Stimulated activated CD8-positive, alpha-beta memory T cell treated with anti-CD3 and anti-CD28 coated beads, Interleukin-12 subunit alpha, Interleukin-12 subunit beta, amount 100 ng/mL, for 1 hour (primary cell): ENCODE data around the gene JMJD1C.
"Not testable (repeated sequence)": the region's sequence is repeated elsewhere in the genome, so short reads cannot be mapped to it uniquely, and the experiment has no call there.

Experiments
- DNase-seq: peaks from one replicate; pipeline ENCODE4 v3.0.0-alpha.2; 2020; ENCODE audit warnings: low read depth

Gene JMJD1C

DNA sequence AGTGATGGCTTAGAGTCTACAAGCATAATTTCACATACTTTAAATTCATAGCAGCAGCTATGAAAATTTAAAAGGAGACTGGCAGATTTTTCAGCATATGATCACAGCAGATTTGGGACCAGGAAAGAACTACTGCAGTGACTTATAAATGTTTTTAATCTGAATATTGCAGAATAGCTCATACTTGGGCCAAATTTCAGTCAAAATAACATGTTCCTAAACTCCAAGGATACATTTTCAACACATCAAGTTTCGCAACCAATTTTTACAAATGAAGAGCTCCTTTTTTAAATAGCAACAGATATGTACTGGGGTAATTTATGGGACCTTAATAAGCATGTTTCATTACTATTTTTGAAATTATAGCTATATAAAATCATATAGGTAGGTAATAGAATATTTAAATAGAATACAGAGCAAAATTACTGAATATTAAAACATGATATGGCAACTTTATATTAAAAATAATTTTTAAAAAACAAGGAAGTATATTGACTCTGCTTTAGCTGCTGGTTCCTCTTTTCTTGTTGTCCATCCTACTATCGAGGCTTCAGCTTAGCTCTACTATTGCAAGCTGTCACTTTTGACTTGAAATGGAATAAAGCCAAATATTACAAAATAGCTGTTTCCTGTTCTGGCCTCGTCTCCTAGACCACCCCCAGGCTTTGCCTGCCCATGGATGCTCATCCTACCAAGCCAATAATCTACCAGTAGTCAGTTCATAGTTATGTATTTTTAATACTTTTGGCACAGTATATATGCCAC, 209.6 kb downstream of the JMJD1C start:
- DNase-seq, result no peak

DNA sequence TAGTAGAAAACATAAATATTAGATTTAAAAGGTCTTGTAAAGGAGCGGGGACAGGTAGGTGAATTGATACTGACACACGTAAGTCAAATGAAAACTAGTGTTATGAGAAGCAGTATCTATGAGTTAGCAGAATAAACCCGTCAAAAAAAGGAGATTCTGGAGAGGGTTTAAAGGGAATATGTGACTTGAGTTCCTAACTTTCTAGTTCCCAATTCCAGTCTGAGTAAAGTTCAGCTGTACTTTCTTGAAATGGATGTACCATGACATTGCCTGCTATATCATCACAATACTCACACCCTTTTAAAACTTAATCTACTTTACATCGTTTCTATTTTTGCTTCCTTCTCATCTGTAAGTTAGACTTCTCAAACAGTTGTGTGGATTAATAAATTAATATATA, 210.5 kb downstream of the JMJD1C start:
- no peak for DNase-seq

DNA sequence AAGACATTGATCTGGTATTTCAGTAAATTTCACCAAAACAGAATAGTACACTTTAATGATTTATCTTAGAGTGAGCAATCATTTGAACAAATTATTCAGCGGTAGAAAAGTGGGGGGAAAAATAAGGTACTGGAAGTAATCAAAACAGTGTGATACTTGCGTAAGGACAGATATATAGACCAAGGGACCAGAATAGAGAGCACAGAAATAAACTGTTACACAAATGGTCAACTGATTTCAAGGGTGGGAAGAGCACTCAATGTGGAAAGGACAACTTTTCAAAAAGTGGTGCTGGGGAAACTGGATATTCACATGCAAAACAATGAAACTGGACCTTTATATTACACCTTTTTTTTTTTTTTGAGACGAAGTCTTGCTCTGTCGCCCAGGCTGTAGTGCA, 212.7 kb downstream of the JMJD1C start:
- DNase-seq, result no peak

DNA sequence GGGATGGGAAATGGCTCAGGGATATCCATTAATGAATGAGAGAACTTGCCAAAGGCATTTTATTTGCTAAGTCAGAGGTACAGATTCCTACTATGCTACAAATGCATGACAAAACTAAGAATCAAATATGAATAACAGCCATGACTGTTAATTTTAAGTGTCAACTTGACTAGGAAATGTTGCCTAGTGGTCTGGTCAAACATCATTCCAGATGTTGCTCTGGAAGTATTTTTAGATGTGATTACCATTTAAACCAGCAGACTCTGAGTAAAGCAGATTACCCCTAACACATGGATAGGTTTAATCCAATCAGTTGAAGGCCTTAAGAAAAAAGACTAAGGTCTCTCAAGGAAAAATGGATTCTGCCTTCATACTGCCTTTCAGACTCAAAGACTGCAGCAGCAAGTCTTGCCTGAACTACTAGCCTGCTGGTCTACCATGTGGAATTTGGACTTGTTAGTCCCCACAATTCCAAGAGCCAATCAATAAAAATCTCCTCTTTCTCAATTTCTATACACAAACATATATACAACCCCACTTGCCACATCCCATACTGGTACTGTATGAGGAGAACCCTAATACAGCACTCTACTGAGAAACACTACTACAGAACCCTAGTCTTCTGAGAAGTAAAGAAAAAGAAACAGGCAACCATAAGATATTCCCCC, 213.5 kb downstream of the JMJD1C start:
- DNase-seq, result no peak

DNA sequence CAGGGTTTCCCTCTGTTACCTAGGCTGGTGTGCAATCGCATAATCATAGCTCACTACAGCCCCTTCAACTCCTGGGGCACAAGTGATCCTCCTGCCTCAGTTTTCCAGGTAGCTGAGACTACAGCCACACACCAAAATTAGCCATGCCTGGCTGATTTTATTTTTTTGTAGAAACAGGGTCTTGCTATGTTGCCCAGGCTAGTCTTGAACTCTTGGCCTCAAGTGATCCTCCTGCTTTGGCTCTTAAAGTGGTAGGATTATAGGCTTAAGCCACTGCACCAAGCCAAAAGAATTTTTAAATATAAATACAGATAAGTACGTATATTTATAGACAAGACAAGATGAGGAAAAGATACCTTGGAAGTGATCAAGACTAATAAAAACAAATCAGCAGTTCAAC, 215.7 kb downstream of the JMJD1C start:
- no peak for DNase-seq

DNA sequence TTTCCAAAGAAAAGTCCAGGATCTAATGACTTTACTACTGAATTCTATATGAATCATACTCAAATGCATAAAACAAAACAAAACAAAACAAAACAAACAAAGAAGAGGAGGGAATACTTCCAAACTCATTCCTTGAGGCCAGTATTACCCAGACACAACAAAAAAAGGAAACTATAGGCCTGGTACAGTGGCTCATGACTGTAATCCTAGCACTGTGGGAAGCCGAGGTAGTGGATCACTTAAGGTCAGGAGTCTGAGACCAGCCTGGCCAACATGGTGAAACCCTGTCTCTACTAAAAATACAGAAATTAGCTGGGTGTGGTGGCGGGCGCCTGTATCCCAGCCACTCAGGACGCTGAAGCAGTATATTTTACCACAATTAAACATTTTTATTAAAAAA, 218.0 kb downstream of the JMJD1C start:
- no peak for DNase-seq

DNA sequence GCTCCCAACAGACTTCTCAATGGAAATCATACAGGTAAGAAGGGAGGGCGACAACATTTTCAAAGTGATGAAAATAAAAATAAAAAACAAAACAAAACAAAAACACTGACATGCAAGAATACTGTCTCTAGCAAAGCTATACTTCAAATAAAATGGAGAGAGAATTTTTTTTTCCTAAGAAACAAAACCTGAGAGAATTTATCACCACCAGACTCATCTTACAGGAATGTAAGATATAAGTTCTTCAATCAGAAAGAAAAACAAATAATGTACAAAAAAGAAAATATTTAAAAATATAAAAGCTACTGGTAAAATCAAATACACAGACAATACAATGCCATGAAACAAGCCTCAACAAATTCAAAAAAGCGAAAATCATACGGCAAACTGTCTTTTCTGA, 219.4 kb downstream of the JMJD1C start:
- no peak for DNase-seq

DNA sequence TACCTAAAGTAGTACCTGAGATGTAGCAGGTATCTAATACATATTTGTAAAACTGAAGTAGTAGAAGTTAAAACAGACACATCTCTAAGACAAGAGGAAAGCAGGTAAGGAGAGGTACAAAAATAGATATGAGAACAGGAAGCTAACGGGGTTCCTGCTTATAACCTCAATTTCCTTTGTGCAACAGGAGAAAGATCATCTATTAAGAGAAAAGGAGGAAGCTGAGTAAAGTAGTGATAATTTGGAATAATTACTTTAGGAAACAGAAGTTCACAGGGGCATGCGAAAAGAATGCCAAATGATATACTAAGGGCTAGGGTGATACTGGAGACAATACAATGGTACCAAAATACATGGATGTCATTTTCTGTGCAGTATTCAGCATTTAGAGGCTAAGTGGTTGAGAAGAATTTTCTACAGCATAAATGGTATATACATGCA, 223.9 kb downstream of the JMJD1C start:
- no peak for DNase-seq

DNA sequence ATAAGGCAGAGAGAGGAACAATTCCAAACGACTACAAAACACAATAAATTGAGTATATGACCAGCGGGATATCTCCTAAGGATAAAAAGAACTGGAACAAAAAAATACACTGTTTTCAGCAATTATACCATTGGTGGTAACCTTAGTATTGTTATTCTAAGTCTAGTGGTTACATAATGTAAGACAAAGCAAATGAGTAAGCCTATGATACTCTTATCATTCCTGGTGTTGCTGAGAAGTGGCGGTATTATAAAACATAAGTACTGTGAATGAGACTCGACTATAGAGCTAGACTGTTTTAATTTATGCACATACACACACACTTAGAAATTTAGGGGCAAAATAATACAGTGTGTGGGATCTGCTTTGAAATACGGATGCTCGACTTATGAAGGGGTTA, 225.0 kb downstream of the JMJD1C start:
- no peak for DNase-seq

DNA sequence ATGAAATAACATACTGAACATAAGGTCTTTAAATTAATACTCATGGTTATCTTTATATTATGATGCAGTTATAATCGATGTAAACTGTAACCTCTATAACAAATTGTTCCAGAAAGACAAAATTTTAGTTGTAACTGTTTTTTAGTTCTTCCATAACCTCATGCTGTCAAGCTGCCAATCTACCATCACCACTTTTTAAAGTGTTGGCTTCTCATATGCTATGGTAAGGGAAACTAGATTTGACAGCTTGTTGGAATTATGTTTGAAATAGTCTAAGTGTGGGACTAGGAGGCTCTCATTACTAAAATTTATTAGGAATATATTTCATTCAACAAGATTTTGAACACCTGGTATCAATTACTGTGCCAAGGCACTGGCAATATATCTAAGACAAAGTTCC, 227.3 kb downstream of the JMJD1C start:
- no peak for DNase-seq

DNA sequence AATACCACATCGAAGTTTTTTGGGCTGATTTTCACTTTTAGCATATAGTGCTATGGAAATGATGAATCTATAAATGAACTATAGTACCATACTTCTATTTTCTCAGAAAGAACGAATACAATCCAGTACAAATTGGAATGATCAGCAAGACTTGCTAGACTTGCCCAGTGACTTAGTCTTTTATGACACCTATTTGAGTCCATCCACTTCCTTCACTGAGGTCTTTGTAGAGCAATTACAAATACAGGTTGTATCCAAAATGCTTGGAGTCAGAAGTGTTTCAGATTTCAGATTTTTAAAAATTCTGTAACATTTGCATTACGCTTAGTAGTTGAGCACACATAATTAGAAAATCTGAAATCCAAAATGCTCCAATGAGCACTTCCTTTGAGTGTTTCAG, 228.4 kb downstream of the JMJD1C start:
- DNase-seq, result no peak

DNA sequence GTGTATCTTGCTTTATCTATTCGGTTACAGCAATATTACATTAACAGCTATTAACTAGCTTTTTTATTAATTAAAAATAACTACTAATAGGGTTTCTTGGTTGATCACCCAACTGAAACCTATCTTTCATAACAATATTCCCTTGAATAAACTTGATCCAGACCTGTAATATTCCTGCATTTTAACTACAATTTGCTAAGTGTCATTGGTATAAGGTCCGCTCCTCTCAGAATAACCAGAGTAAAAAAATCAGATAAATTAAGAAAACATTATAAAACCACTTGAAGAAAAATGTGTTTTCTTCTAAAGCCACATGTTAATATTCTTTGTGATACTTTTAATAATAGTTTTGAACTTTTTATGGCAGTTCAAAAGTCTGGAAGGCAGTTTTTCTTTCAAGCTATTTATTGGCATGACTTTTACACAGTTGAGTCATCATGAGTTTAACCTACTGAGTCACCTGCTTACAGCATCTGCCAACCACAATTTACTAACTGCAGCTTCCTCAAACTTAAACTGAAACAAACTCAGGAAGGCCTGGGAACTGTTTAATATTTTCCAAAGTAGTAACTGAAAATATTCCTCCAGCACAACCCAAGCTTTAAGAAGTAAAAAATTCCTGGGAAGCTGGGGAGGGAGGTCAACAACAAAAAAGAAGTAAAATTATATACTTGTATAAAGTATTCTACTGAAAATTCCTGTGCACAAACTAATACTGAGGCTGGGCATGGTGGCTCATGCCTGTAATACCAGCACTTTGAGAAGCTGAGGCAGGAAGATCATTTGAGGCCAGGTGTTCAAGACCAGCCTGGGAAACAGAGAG, 229.5 kb downstream of the JMJD1C start:
- no peak for DNase-seq

DNA sequence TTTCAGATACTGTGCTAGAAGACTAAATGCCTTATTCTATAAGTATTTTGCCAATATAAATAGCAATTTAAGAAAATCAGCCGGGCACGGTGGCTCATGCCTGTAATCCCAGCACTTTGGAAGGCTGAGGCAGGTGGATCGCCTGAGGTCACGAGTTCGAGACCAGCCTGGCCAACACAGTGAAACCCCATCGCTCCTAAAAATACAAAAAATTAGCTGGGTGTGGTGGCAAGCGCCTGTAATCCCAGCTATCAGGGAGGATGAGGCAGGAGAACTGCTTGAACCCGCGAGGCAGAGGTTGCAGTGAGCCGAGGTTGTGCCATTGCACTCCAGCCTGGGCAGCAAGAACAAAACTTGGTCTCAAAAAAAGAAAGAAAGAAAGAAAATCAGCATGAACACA, 230.6 kb downstream of the JMJD1C start:
- not testable (repeated sequence) for DNase-seq

DNA sequence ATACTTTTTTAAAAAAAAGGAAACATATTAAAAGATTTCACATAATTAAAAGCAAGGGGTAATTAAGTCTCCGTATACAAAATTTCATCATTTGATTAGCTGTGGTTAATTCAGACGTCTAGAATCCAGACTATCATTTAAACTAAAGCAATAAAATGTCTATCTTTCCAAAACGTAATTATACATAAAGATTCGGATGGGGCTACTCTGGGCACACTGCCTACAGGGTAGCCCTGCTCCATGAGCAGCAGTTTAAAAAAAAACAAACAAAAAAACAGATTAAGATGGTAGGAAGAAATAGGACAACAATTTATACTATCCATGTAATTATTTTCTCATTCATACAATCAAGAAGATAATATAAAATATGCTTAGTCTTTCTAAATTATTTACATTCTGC, 236.6 kb downstream of the JMJD1C start:
- DNase-seq, result no peak

DNA sequence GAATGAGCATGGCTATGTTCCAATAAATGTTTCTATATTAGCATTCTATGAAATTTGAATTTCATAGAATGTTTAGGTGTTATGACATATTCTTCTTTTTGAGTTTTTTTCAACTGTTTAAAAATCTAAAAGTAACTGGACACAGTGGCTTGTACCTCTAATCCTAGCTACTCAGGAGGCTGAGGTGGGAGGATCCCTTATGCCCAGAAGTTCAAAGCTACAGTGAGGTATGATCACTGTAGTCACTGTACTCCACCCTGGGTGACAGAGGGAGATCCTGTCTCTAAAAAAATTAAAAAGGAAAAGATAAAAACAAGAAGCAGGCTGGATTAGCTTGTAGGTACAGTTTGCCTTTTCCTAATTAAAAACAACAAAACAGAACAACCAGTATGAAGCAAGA, 237.5 kb downstream of the JMJD1C start:
- DNase-seq, result no peak

DNA sequence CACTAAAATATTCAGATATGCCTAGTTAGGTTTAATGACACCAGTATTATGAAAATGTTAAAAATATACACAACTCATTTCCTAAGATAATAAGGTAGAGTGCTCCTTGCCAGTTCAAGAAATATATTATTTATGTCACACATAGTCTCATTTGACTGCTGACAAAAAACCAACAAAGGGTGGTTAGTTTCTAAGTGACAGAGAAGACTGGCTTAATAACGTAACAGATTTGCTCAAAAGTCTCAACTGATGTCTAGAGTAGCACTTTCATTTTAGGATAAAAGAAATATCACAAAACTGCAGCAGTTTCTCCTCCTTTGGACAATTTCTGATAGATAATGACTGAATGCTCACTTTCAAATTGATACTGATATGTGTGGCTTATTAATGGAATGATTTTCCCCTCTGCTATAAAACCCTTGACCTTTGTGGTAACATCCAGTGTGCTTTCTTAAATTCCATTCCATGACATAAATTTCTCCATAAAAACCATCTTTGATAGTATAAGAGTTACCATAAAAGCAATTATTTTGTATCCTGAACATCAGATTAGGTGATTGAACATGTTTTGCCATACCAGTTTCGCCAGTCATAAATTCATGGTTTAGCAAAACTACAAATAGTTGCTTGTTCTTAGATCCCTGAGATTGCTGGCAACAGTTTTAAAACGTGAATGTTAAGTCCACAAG, 238.4 kb downstream of the JMJD1C start:
- DNase-seq, result no peak

DNA sequence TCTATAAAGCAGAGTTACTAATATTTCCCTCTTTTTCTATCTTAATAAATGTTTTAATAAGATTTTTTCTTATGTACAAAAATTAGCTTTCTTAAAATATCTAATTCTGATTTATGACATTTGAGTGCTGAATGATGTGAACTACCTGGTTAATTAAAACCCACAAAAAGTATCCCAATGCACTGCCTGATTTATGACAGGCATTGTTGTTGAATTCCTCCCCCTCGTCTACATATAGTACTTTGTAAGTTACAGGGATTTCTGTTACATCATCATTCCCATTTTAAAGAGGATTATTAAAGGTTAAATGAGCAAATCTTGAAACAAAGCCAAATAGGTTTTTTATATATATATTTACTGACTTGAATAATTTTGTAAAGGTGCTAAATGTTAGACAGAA, 241.5 kb downstream of the JMJD1C start:
- DNase-seq, result no peak

DNA sequence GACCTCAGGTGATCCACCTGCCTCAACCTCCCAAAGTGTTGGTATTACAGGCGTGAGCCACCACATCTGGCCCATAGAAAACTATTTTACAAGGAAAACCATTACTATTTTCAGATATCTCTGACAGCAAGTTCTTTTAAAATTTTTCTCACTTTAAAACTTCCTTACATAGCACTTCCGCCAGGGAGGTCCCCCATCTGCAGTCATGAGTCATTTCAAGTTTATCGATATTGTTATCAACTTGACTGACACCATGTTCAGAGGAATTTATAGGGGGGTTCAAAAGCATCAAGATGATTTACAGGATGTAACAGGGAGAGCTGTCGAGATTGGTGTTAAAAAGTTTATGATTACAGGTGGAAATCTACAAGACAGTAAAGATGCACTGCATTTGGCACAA, 243.8 kb downstream of the JMJD1C start:
- DNase-seq, result no peak

DNA sequence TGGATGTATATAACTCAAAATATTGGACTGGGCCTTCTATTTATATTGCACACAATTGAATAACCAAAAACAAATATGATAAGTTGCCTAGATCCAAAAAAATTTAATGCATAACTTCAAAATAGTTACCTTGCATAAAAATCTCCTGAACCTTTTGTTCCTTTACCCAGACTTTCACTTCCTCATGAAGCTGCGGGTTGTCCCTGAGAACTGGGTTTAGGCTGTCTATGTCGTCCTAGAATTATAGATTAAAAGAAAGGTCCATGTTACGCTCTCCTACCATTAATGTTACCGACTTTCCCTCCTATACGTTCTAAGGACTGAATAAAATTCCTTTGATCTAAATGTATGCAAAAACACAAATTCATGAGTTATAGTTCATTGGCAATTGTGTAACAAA, 246.0 kb downstream of the JMJD1C start:
- no peak for DNase-seq

DNA sequence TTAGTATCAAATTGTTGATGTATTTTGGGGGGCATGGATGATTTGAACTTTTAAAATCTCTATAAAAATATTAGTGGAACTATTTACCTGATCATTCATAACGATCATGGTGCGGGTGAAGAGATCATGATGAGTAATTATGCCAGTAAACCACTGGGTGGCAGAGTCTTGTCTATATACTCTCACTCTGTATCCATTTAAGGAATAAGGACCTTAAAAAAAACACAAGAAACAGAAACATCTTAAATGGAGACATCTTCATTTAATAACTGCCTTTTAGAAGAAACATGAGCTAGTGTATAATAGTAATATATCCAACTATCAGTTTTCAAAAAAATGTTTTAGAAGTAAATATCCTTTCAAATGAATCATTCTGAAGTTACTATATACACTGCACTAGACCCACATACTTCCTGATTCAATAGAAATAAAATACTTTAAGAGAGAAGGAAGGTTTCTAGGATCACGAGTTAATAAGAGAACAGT, 248.6 kb downstream of the JMJD1C start:
- no peak for DNase-seq

DNA sequence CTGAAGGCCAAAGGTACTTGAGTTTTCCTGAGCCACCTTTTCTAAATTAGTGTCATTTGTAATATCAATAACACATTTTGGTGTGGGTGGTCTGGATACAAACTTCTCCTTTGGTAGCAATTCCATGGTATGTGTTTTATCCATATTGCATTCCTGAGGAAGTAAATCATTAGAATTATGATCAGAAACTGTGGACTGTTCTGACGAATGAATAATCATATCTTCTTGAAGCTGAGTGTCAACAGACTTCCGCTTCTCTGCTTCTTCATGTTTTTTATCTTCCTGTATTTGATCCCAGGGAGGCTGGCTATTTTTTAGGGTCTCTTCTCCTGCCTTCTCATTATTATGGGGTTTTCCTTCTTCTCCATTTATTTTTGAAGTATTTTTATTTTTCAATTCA, 251.2 kb downstream of the JMJD1C start:
- no peak for DNase-seq

DNA sequence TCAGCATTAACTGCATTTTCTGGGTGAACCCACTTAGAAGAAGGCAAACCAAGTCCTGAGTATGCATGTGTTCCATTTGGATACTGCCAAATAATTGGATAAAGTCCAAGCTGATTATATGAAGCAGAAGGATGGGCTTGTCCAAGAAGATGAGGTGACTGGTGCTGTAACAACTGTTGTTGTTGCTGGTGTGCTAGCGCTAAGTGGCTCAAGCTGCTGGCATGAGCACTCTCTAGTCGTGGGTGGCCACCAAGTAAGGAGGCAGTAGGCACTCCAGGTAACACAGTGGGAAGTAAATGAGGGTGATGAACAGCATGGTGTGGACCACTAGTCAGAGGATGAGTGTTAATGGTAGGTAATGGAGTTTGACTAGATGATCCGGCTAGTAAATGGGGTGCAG, 252.3 kb downstream of the JMJD1C start:
- DNase-seq, result no peak
